ENCODE measurements around the gene TMEM132D. TPM values are rescaled to one million over a fixed set of nuclear protein-coding genes. Genes with fewer than 3 reads are reported as not detected.

Gene TMEM132D
- total RNA-seq, 1 experiment from 2014 or later, result 1.4 TPM

DNA sequence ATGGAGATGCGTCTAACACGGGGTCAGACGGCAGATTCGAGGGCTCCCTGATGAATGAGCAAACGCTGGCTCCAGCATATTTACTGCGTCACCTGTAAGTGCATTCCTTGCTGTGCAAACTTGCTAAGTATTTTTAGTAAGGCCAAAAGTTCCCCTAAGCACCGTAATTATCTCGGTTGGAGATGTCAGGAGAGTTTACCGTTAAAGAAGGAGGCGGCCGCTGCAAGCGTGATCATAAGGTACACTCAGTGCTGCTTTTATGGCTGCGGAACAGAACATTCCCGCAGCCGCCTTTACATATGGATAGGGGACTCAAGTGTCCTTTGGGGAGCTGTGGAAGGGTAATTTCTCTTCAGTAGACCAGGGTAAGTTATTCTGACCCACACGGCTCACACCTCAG is 875.0 kb downstream of the TMEM132D start:
- Mint-ChIP-seq H3K4me3 (no peak overlapping the region), H3K4me1 (no peaks in the 10 kb centered on the region), H3K27ac (no peak overlapping the region), H3K9me3 (peaks cover 62% of the 10 kb centered on the region), H3K27me3 (ENCODE audit: low read depth) (peaks cover 10% of the 10 kb centered on the region; the same call in 1 of the 2 replicates), H3K36me3 (peaks cover 52% of the 10 kb centered on the region)
- TF ChIP-seq GTF2I (CRISPR knock-in tag; conservative IDR thresholded peaks at IDR 0.05) (no peak), TP53 (CRISPR knock-in tag; IDR thresholded peaks at IDR 0.05) (no peak)
- ChIA-PET POLR2A (interaction anchor here (0.5 kb wide), 1 partner anchor 271 kb away, joined by 3 read pairs; no protein-coding TSS in a partner anchor), CTCF (no interaction called here)
- DNase-seq (ENCODE audit: low spot score) (no peak), ATAC-seq (no peak)

DNA sequence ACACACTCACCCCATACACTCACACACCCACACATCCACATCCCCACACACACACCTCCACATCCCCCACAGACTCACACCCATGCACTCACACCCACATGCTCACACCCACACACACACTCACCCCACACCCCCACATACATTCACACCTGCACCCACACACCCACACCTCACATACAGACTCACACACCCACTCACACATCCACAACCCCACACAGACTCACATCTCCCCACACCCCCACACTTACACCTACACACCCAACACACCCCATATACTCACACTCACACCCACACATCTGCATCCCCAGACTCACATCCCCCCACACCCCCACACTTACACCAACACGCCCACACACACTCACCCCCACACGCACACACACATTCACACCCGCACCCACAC is 878.8 kb downstream of the TMEM132D start:
- CTCF ChIA-PET, result no interaction called here
- H3K9me3 Mint-ChIP-seq, result peaks cover 56% of the 10 kb centered on the region
- ATAC-seq (no peak), DNase-seq (ENCODE audit: low spot score) (no peak)
- TF ChIP-seq TCF7 (CRISPR knock-in tag; IDR thresholded peaks at IDR 0.05; ENCODE audit: low read depth) (no peak), RELA (CRISPR knock-in tag; IDR thresholded peaks at IDR 0.05; ENCODE audit: borderline replicate concordance) (no peak), ZNF423 (CRISPR knock-in tag; IDR thresholded peaks at IDR 0.05) (no peak), NFE2L1 (CRISPR knock-in tag; IDR thresholded peaks at IDR 0.05) (no peak), ATF1 (CRISPR knock-in tag; IDR thresholded peaks at IDR 0.05) (no peak), JUN (CRISPR knock-in tag; IDR thresholded peaks at IDR 0.05) (no peak), ZNF219 (CRISPR knock-in tag; IDR thresholded peaks at IDR 0.05; ENCODE audit: borderline replicate concordance) (no peak), KAT7 (CRISPR knock-in tag; IDR thresholded peaks at IDR 0.05; ENCODE audit: borderline replicate concordance) (no peak), NR1H2 (CRISPR knock-in tag; IDR thresholded peaks at IDR 0.05) (no peak), TEAD4 (CRISPR knock-in tag; IDR thresholded peaks at IDR 0.05) (no peak), SP1 (CRISPR knock-in tag; conservative IDR thresholded peaks at IDR 0.05) (no peak)
- TF ChIP-seq, protein P1, sequence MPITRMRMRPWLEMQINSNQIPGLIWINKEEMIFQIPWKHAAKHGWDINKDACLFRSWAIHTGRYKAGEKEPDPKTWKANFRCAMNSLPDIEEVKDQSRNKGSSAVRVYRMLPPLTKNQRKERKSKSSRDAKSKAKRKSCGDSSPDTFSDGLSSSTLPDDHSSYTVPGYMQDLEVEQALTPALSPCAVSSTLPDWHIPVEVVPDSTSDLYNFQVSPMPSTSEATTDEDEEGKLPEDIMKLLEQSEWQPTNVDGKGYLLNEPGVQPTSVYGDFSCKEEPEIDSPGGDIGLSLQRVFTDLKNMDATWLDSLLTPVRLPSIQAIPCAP (CRISPR knock-in tag; IDR thresholded peaks at IDR 0.05), result no peak
- TF ChIP-seq, protein P2, sequence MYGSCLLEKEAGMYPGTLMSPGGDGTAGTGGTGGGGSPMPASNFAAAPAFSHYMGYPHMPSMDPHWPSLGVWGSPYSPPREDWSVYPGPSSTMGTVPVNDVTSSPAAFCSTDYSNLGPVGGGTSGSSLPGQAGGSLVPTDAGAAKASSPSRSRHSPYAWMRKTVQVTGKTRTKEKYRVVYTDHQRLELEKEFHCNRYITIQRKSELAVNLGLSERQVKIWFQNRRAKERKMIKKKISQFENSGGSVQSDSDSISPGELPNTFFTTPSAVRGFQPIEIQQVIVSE (CRISPR knock-in tag; IDR thresholded peaks at IDR 0.05; ENCODE audit: borderline replicate concordance), result no peak
- TF ChIP-seq, protein P3, sequence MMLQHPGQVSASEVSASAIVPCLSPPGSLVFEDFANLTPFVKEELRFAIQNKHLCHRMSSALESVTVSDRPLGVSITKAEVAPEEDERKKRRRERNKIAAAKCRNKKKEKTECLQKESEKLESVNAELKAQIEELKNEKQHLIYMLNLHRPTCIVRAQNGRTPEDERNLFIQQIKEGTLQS (CRISPR knock-in tag; conservative IDR thresholded peaks at IDR 0.05), result no peak
- H3K4me3 Mint-ChIP-seq, result no peak overlapping the region
- no peaks in the 10 kb centered on the region for H3K4me1 Mint-ChIP-seq
- H3K27ac Mint-ChIP-seq, result no peak overlapping the region
- peaks cover 37% of the 10 kb centered on the region for H3K36me3 Mint-ChIP-seq
- peaks cover 10% of the 10 kb centered on the region for H3K27me3 Mint-ChIP-seq (ENCODE audit: low read depth)
- POLR2A ChIA-PET, result no interaction called here

Data from WTC11 (cell line).